GM18508 (cell line): ENCODE measurements around the gene SLC2A4RG.
"Not testable (repeated sequence)": the region's sequence is repeated elsewhere in the genome, so short reads cannot be mapped to it uniquely, and the experiment has no call there.

Experiments
- ATAC-seq: cut with Tn5 transposase; IDR thresholded peaks from one replicate; pipeline ENCODE4 v1.9.1; 2021; ENCODE audit warnings: moderate number of reproducible peaks; ENCODE audit not compliant: insufficient read depth, unreplicated experiment

SLC2A4RG gene

GRCh38 chr20:63772781-63773518 is 33.4 kb downstream of the SLC2A4RG start:
- no peak for ATAC-seq

GRCh38 chr20:63773571-63774241 is 34.1 kb downstream of the SLC2A4RG start:
- no peak for ATAC-seq

DNA sequence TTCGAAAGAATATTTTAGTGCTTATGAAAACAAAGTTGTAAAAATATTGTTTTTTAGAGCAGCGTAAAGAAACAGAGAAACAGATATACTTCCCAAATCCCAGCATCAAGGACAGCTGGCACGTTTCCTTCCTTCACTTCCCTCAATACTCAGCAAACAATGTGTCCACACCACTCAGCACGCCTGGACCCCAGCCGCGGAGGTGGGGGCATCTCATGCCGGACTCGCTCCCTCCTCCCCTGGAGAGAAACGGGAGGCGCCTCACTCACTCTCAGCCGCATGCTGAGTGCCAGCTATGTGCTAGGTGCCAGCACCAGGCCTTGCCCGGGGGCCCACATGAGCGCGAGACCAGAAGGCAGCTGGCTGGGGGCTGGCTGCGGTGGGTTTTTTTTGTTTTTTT is 34.7 kb downstream of the SLC2A4RG start:
- no peak for ATAC-seq

DNA sequence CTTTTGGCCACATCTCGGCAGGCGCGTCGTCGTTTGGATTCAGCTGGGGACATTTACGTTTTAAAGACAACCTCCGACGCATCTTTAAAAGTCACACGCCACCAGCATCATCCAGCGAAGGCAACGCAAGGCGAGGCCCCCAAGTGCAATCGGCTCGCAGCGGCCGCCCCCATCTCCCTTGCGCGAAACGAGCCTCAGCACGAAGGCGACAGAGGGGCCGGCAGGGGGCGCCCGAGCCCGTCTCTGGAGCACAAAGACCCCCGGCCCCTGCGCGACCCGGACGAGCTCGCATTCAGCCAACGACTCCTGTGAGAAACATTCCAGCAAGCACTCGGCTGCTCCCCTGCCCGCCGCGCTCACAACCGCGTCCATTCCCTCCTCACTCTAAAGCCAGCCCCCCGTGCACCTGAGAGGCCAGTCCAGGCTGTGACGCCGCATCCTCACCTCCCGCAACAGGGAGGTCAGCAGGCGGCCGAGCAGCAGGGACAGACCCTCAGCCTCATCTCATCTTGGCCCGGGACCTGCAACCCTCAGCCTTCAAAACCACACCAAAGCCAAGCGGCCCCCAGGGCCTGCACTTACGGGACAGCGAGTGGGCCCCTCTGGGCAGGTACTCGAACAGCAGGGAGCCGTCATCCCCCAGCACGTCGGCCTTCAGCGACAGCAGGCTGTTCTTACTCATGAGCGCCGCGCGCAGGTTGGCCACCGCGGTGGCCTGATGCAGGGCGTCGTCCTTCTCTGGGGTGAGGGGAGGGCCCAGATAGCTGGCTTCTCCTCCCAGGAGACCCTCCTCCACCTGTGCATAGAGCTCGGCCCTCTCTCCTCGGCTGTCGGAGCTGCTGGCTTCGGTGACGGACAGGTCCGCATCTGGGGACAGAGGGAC is 35.8 kb downstream of the SLC2A4RG start:
- ATAC-seq = no peak

- ATAC-seq = not testable (repeated sequence)
Observed at GRCh38 chr20:63776875-63777274, 37.3 kb downstream of the SLC2A4RG start.

GRCh38 chr20:63777614-63778013 is 38.0 kb downstream of the SLC2A4RG start:
- no peak for ATAC-seq

- no peak for ATAC-seq
Observed at GRCh38 chr20:63778034-63778752, 38.6 kb downstream of the SLC2A4RG start.

DNA sequence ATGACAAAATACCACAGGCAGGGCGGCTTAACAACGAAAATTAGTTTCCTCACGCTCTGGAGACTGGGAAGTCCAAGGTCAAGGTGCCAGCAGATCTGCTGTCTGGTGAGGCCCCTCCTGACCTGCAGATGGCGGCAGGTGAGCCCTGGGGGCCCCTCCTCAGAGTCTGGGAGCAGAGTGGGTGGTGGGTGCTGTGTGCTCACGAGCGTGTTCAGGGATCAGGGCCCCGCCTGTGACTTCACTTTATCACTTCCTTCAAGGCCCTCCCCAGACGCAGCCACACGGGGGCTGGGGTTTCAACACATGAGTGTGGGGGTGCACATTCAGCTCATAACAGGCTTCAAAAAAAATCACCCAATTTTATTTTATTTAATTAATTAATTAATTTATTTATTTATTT is 39.3 kb downstream of the SLC2A4RG start:
- no peak for ATAC-seq

- no peak for ATAC-seq
Observed at GRCh38 chr20:63781181-63781580, 41.6 kb downstream of the SLC2A4RG start.

DNA sequence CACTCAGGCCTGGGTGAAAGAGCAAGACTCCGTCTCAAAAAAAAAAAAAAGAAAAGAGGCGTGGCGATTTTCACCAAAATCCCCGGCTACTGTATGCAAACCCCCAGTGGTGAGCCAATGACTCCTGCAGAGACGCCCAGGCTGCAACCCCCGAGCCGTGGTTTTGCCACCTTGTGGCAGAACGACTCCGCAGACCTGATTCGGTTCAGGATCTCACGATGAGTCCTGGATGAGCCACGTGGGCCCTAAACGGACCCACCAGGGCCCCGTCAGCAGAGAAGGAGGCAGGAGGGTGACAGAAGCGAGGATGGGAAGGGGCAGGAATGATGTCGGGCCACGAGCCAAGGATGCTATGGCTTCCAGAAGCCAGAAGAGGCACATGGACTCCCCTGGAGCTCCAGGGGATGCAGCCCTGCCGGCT is 42.5 kb downstream of the SLC2A4RG start:
- ATAC-seq = no peak

GRCh38 chr20:63782521-63782971 is 43.0 kb downstream of the SLC2A4RG start:
- no peak for ATAC-seq

- ATAC-seq = no peak
Observed at GRCh38 chr20:63783970-63784369, 44.4 kb downstream of the SLC2A4RG start.

- no peak for ATAC-seq
Observed at GRCh38 chr20:63785691-63786131, 46.1 kb downstream of the SLC2A4RG start.

DNA sequence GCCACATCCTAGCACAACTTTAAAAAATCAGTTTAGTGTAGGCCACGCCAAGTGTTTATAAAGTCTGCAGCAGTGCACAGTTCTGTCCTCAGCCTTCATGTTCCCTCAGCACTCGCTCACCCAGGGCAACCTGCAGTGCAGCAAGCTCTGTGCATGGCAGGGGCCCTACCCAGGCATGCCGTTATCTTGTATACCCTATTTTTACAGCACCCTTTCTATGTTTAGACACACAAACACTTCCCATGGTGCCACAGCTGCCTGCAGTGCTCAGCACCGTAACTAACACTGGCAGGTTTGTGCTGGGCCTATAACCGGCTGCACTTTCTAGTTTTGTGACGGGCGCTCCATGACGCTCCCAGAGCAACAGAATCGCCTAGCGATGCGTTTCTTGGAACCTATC is 47.7 kb downstream of the SLC2A4RG start:
- no peak for ATAC-seq

DNA sequence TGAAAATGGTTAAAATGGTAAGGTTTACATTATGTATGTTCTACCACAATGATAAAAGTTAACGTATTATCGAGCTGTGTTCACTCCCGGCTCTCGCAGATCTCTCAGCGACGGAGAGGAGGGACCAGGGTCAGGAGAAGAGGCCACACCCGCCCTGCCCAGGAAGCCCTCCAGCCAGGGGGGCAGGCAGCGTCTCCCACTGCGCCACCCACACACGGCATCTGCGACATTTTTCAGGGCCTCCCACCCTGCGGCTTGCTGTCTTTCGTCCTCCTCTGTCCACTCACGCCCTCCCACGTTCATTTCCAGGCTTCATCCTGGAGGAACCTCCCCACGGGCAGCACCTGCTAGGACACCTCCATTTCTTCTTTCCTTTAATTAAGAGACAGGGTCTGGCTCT is 48.2 kb downstream of the SLC2A4RG start:
- ATAC-seq = no peak

GRCh38 chr20:63789836-63790571 is 50.4 kb downstream of the SLC2A4RG start:
- no peak for ATAC-seq

DNA sequence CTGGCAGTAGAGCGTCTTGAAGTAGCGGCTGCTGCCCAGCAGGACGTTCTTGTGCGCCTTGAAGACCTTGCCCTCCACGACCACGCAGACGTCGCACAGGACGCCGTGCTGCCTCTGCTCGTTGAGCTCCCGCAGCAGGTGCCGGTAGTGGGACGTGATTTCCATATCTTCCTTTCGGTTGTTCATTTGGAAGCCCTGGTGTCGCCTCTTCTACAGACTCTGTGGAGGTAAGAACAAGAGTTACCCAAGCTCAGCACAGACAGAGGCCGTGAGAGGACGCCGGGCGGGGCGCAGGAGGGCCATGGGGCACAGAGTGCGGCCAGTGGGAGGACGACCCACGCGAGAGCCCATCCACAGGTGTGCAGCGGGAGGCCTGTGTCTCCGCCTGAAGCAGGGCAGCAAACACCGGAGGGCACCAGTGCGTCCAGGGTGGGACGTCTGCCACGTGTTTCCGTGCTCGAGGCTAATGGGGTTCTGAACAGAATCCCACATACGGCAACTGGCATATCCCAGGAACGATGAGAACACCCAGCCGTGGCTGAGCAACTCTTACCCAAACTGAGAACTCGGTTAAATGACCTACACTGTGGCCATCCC is 51.1 kb downstream of the SLC2A4RG start:
- no peak for ATAC-seq

DNA sequence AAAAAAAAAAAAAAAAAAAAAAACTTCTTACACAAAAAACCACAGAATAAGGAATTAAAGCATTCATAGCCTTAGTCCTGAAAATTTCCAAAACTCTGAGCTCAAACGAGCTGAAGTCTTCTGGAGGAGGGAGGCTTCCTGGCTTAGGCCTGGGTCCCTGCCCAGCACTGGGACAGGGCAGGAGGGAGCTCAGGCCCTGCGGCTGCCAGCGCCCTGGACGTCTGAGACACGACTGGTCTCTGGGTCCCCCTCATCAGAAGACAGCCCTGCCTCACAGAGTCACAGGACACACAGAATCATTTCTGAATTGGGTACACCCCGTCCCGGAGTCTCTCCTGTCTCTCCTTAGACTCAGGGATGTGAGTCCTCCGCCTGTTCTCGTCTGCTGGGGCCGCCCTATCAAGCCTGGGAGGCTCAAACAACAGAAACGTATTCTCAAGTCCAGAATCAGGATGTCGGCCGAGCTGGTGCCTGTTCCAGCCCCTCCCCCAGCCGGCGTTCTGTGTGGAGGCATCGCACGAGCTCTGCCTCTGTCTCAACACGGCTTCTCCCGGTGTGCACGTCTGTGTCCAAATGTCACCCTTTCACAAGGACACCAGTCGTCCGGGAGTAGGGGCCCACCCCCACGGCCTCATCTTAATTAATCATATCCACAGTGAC is 52.1 kb downstream of the SLC2A4RG start:
- ATAC-seq = no peak

- ATAC-seq = no peak
Observed at GRCh38 chr20:63792866-63793265, 53.3 kb downstream of the SLC2A4RG start.
